Measurements from ENCODE around the gene CAMTA1. TPM values are rescaled to one million over a fixed set of nuclear protein-coding genes. Genes with fewer than 3 reads are reported as not detected.

Gene CAMTA1
- total and polyA plus RNA-seq, 4 donors: 18.0 to 93.5 (median 35.8) TPM

GRCh38 chr1:6762060-6762459 lies 23.2 kb upstream of the CAMTA1 start:
- peak overlapping the region; percentile 62 to 85 for H3K27ac ChIP-seq (ENCODE audit: low read depth in 1 of 2, low read length in 2 of 2)

More at GRCh38 chr1:6762060-6762459, 23.2 kb upstream of the CAMTA1 start:
- H3K9me3 ChIP-seq (ENCODE audit: control insufficient read depth in 4 of 4, low read length in 3 of 4): no peaks in the 10 kb centered on the region
- no peak overlapping the region for H3K4me3 ChIP-seq (ENCODE audit: low read depth in 1 of 3, low read length in 3 of 3)
- H3K9ac ChIP-seq (ENCODE audit: low read depth in 1 of 2, low read length in 2 of 2): no peak overlapping the region
- no peaks in the 10 kb centered on the region for H3K27me3 ChIP-seq (ENCODE audit: control insufficient read depth in 4 of 4, insufficient read depth in 4 of 4, low read length in 3 of 4)
- 42% methylated on average over 6 of the region's 6 CpGs for WGBS
- no peak for DNase-seq (ENCODE audit: low spot score)
- H3K4me1 ChIP-seq (ENCODE audit: control insufficient read depth in 4 of 4, insufficient read depth in 4 of 4, low read length in 3 of 4): peaks cover 0 to 5% (median 1%) of the 10 kb centered on the region in 4 donors
- TF ChIP-seq ATF3 (IDR thresholded peaks at IDR 0.05): peak; percentile 13
- peak in 1 of 2 donors; percentile 67 for TF ChIP-seq JUND (IDR thresholded peaks at IDR 0.05)
- peak; percentile 38 to 74 for TF ChIP-seq HNF4A (conservative IDR thresholded peaks at IDR 0.05)
- TF ChIP-seq FOXA2 (IDR thresholded peaks at IDR 0.05): peak; percentile 54
- peak; percentile 41 for TF ChIP-seq REST (IDR thresholded peaks at IDR 0.05)
- peak; percentile 66 for TF ChIP-seq MAX (IDR thresholded peaks at IDR 0.05)
- peak in 1 of 2 donors; percentile 80 for TF ChIP-seq RXRA (IDR thresholded peaks at IDR 0.05)
- peak in 1 of 2 donors; percentile 19 for TF ChIP-seq RAD21 (IDR thresholded peaks at IDR 0.05)
- TF ChIP-seq ZBTB33 (IDR thresholded peaks at IDR 0.05): peak; percentile 63
- no peak for TF ChIP-seq FOXA1 (IDR thresholded peaks at IDR 0.05)
- no peak for TF ChIP-seq NR2F2 (IDR thresholded peaks at IDR 0.05)
- TF ChIP-seq EGR1 (IDR thresholded peaks at IDR 0.05; ENCODE audit: low read depth in 2 of 2): no peak
- TF ChIP-seq CTCF (IDR thresholded peaks at IDR 0.05; ENCODE audit: low read depth, low read length, missing input control): no peak
- TF ChIP-seq TAF1 (conservative IDR thresholded peaks at IDR 0.05): no peak
- no peak for TF ChIP-seq GABPA (IDR thresholded peaks at IDR 0.05 in 1 of 2, conservative IDR thresholded peaks at IDR 0.05 in 1 of 2)
- TF ChIP-seq YY1 (IDR thresholded peaks at IDR 0.05): peak; percentile 53
- peak; percentile 28 for TF ChIP-seq SP1 (IDR thresholded peaks at IDR 0.05)
- TF ChIP-seq HNF4G (IDR thresholded peaks at IDR 0.05): no peak
- no peaks in the 10 kb centered on the region for H3K36me3 ChIP-seq (ENCODE audit: control insufficient read depth in 4 of 4, insufficient read depth in 3 of 4, low read depth in 1 of 4, low read length in 3 of 4)

Data from liver (tissue), 9 donors.